ENCODE measurements around the gene CHST14. TPM values are rescaled to one million over a fixed set of nuclear protein-coding genes. Genes with fewer than 3 reads are reported as not detected.

CHST14 gene
- total and polyA plus RNA-seq, 7 donors = 2.5 to 5.3 (median 4.1) TPM

GRCh38 chr15:40427188-40427587 lies 43.6 kb upstream of the CHST14 start:
- H3K4me1 ChIP-seq = peaks cover 9% of the 10 kb centered on the region
- no peak for TF ChIP-seq CTCF (IDR thresholded peaks at IDR 0.05)
- intact Hi-C loops (cut with DNase I) = no loop called here
- H3K27me3 ChIP-seq (ENCODE audit: insufficient read depth in 3 of 3, low read length in 2 of 3) = no peaks in the 10 kb centered on the region
- DNase-seq (no peak), ATAC-seq (no peak)
- no peak overlapping the region for H3K4me3 ChIP-seq
- no peaks in the 10 kb centered on the region for H3K9me3 ChIP-seq
- 89 to 93% (median 93%) methylated on average over 9 of the region's 9 CpGs for WGBS, 3 donors
- no peak overlapping the region for H3K27ac ChIP-seq
- H3K36me3 ChIP-seq (ENCODE audit: insufficient read depth in 1 of 2, low read depth in 1 of 2) = no peaks in the 10 kb centered on the region

- no peak for DNase-seq
- 90 to 92% (median 90%) methylated on average over 4 of the region's 4 CpGs for WGBS, 3 donors
- Histone ChIP-seq H3K4me1 (peaks cover 9% of the 10 kb centered on the region), H3K27me3 (ENCODE audit: insufficient read depth in 3 of 3, low read length in 2 of 3) (no peaks in the 10 kb centered on the region), H3K27ac (no peak overlapping the region), H3K36me3 (ENCODE audit: insufficient read depth in 1 of 2, low read depth in 1 of 2) (no peaks in the 10 kb centered on the region), H3K4me3 (no peak overlapping the region), H3K9me3 (no peaks in the 10 kb centered on the region)
- no peak for TF ChIP-seq CTCF (IDR thresholded peaks at IDR 0.05)
- no peak for ATAC-seq
- intact Hi-C loops (cut with DNase I) = no loop called here
Observed at GRCh38 chr15:40428185-40428584, 42.6 kb upstream of the CHST14 start.

GRCh38 chr15:40429068-40429710 lies 41.6 kb upstream of the CHST14 start:
- DNase-seq (peak in 1 of 2 donors; percentile 39), ATAC-seq (no peak)
- no peak overlapping the region for H3K27ac ChIP-seq
- H3K27me3 ChIP-seq (ENCODE audit: insufficient read depth in 3 of 3, low read length in 2 of 3) = no peaks in the 10 kb centered on the region
- 80 to 90% (median 88%) methylated on average over 10 of the region's 10 CpGs for WGBS, 3 donors
- H3K36me3 ChIP-seq (ENCODE audit: insufficient read depth in 1 of 2, low read depth in 1 of 2) = no peaks in the 10 kb centered on the region
- H3K4me1 ChIP-seq = peaks cover 9% of the 10 kb centered on the region
- H3K9me3 ChIP-seq = no peaks in the 10 kb centered on the region
- H3K4me3 ChIP-seq = no peak overlapping the region
- intact Hi-C loops (cut with DNase I) = no loop called here
- no peak for TF ChIP-seq CTCF (IDR thresholded peaks at IDR 0.05)

- H3K4me3 ChIP-seq = no peak overlapping the region
- DNase-seq = peak; percentile 29 to 35
- peak in 2 of 4 donors; percentile 10 to 21 for ATAC-seq
- no peaks in the 10 kb centered on the region for H3K36me3 ChIP-seq (ENCODE audit: insufficient read depth in 1 of 2, low read depth in 1 of 2)
- no peak for TF ChIP-seq CTCF (IDR thresholded peaks at IDR 0.05)
- H3K27ac ChIP-seq = no peak overlapping the region
- no peaks in the 10 kb centered on the region for H3K4me1 ChIP-seq
- H3K27me3 ChIP-seq (ENCODE audit: insufficient read depth in 3 of 3, low read length in 2 of 3) = peaks cover 0 to 1% (median 0%) of the 10 kb centered on the region in 3 donors
- intact Hi-C loops (cut with DNase I) = loop anchor here in 1 of 2 donors (10.0 kb wide), 1 partner anchor 386 kb away; no protein-coding TSS in a partner anchor
- H3K9me3 ChIP-seq = no peaks in the 10 kb centered on the region
- WGBS, 3 donors = 58 to 69% (median 59%) methylated on average over 10 of the region's 10 CpGs
Observed at GRCh38 chr15:40430271-40430805, 40.4 kb upstream of the CHST14 start.

Measured in psoas muscle (tissue), 8 donors.